Activated CD8-positive, alpha-beta memory T cell treated with anti-CD3 and anti-CD28 coated beads, Interleukin-2, amount 50 U/mL, for 1 hour (primary cell): Measurements from ENCODE around the gene SLCO6A1.
"Not testable (repeated sequence)": the region's sequence is repeated elsewhere in the genome, so short reads cannot be mapped to it uniquely, and the experiment has no call there.

Experiments used
- DNase-seq: peaks from one replicate; pipeline ENCODE4 v3.0.0-alpha.2; 2020; ENCODE audit errors: extremely low read depth

SLCO6A1 gene, protein sequence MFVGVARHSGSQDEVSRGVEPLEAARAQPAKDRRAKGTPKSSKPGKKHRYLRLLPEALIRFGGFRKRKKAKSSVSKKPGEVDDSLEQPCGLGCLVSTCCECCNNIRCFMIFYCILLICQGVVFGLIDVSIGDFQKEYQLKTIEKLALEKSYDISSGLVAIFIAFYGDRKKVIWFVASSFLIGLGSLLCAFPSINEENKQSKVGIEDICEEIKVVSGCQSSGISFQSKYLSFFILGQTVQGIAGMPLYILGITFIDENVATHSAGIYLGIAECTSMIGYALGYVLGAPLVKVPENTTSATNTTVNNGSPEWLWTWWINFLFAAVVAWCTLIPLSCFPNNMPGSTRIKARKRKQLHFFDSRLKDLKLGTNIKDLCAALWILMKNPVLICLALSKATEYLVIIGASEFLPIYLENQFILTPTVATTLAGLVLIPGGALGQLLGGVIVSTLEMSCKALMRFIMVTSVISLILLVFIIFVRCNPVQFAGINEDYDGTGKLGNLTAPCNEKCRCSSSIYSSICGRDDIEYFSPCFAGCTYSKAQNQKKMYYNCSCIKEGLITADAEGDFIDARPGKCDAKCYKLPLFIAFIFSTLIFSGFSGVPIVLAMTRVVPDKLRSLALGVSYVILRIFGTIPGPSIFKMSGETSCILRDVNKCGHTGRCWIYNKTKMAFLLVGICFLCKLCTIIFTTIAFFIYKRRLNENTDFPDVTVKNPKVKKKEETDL

DNA sequence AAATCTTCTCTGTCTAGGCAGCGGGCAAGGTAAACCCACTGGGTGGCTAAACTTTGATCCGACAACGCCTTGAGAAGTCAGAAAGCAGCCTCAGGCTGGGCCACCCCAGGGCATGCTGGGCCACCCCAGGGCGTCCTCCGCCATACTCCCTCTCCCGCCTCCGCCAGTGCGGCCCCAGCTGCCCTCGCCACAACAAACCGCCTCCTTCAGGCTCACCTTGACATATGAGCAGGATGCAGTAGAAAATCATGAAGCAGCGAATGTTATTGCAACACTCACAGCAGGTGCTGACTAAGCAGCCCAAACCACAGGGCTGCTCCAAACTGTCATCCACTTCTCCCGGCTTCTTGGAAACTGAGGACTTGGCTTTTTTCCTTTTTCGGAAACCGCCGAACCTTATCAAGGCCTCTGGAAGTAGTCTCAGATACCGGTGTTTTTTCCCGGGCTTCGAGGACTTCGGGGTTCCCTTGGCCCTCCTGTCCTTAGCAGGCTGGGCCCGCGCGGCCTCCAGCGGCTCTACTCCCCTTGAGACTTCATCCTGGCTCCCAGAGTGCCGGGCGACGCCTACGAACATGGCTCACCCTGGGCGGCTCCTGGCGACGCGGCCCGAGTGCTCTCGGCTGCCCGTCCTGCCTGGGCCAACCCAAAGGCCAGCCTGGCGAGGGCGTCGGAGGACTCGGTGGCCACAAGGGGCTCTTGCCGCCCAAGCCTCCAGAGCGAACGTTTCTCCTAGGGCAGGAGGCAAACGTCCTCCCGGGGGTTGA lies at the start of gene SLCO6A1:
TSS of gene SLCO6A1 (minus strand) at position 731 of the 764 bp plus-strand sequence. CDS start at position 574, 157 bp downstream.
- no peak for DNase-seq

DNA sequence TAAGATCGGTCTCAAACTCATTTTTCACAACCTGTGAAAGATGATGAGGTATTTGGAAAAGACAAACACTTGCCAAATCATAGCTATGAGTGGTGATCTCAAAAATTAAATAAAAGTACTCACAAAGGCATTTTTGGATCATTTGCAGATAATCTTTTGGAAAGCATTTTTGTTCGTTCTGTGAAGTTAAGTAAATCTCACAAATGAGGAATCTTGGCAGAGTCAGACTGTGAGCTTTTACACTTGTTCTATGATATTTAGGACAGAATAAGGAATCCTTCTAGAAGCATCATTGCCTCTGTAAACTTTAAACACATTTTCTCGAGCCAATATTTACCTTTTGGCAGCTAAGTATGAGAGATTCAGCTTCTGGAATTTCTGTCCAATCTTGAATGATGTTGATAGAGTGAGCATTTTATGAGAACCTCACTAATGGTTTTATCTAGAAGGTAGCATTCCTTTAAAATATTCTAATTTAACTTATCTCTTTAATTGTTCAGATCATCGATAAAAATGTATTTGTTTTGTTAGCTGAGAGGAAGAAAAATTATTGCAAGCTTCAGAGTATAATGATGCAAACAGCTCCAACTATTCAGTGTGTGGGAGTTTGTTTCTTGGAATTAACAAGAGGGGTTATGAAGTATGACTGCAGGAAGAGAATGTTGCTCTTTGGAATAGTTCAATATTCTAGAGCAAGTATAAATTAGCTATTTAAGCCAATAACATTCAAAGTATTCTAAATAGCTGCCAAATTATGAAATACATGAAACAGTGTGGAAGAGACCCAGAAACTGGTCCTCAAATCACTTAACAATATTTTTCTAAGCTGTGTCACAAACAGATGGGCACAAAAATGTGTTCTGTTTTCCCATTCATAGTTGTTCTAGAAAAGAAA lies 48.6 kb upstream of the SLCO6A1 start:
- DNase-seq, result no peak

DNA sequence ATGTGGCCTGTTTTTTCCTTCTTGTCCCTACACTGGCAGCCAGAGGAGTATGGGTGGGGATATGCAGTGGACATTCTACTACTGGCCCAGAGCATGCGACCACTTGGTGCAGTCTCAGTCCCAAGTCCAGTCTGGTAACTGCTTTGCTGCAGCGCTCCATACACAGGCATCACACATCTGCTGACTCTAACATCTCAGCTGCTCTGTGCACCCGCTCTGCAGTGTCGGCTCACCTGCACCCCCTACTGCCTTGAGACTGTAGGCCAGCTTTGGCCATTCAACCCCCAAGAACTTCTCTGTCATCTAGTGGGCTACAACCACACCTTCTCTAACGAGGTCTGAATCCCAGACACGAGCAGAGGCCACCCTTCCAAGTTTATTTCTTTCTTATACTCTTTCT lies 46.4 kb upstream of the SLCO6A1 start:
- no peak for DNase-seq

DNA sequence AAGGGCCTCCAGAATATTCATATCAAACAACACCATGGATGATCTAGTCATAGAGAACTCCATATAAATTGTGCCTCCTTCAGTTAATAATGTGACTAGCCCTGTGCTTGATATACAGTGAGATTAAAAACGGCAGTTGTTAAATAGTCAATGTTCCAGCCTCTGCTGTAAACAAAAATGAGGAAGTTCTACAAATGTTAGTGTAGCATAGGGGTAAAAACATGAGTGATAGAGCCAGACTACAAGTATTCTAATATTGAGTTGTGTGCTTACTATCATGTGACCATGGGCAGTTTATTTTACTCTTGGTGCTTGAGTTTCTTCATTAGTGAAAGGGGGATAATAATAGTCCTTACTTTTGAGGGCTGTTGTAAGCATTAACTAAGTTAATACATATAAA lies 43.3 kb upstream of the SLCO6A1 start:
- no peak for DNase-seq

DNA sequence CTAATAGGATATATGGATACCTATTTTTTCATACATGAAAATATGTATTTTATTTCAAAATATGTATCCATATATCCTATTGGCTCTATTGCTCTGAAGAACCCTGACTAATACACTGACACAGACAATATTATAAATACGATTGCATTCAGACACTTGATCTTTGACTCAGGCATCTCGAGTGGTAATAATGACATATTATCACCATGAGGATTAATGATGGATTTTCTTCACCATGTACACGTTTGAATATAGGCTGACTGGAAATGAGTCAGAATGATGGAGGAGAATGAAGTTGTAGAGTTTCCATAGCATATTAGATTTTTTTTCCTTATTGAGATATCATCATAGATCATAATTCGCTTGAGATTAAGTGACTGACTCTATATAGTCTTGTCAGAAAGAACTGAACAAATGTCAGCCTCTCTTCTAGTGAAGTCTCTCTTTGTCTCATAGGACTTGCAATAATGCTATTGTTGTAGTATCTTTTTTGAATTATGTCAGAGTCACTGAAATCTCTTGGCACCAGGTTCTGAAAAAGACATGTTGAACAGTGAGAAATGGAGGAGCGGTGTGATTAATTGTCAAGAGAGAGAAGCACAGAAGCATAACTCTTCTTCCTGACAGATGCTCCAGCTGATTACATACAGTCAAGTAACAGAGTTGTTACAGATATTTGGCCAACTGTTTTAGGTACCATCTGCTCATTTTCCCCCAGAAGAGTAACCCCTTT lies 41.4 kb upstream of the SLCO6A1 start:
- DNase-seq, result no peak

DNA sequence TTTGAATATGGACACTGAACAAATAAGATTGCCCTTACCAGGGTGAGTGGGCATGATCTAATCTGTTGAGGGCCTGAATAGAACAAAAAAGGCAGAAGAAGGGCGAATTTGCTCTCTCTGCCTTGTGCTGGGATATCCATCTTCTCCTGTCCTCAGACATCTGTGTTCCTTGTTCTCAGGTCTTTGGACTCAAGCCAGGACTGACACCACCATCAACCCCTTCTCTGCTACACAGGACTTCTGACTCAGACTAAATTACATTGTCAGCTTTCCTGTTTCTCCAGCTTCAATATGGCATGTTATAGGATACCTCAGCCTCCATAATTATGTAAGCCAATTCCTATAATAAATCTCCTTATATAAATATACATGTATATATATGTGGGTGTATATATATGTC lies 40.8 kb upstream of the SLCO6A1 start:
- no peak for DNase-seq

DNA sequence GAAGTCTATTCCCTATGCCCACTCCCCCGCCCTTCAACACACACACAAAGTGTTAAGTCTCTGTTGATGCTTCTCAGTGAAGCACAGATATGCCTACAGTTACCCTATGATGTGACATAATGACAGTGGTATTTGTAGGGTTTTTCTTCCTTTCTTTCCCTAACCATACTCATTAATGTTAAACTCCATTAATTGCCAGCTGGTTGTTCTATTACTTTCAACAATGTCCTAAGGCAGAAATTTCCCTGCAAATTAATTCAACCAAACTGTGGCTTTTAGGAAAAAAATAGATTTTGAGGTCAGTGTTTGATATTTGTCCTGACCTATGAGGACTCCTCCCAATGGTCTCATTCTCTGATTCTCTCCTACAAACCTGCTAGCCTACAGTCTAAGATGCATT lies 38.2 kb upstream of the SLCO6A1 start:
- no peak for DNase-seq

DNA sequence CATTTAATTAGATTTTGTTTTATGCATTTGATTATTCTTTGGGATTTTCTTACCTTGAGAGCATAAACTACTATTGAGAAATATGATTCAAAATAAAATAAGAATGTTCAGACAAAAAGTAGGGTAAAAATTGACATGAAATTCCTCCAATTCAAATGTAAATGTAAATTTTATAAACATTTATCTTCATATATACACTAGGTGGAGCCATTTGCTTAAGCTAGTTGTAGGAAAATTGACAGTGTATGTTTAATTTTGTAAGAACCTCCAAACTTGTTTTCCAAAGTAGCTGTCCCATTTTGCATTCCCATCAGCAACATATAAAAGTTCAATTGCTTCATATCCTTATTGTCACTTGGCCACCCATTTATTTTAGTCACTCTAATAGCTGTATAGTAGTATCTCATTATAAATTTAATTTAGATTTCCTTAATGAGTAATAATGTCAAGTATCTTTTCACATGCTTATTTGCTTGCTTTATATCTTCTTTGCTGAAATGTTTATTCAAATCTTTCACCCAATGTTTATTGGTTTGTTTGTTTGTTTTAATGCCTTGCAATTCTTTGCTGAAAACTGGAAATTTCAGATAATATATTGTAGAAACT lies 37.6 kb upstream of the SLCO6A1 start:
- no peak for DNase-seq

DNA sequence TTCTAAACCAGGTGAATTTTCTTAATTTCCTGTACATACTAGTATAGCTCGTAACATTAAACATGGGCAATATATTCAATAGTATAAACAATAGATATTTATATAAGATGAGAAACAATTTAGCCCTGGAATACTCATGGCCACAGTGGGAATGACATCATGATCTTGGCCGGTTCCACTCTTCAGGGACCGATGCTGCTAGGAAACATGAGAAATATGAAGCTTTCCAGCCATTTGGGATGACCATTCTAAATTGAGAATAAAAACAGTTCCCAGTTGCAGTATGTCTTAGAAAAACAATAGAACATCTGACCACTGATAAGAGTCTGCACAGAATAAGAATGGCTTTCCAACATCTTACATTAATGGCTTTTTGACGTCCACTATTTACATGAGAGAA lies 33.3 kb upstream of the SLCO6A1 start:
- no peak for DNase-seq

DNA sequence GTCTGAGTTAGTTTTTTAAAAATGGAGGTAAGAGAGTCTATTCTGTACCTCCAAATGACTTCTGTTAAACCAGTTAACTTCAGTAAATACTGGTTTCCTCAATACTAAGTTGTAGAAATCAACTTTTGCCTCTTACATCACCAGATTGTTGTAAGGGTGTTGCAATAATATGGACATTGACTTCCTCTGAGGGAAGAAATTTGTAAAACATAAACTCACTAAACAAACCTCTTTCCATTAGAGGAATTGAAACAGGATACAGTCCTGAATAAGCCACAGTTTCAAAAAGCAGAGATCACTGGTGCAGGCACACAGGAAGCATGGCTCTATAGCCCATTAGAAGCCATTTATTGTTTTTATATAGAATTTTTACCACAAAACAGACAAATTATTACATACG lies 32.7 kb upstream of the SLCO6A1 start:
- no peak for DNase-seq

DNA sequence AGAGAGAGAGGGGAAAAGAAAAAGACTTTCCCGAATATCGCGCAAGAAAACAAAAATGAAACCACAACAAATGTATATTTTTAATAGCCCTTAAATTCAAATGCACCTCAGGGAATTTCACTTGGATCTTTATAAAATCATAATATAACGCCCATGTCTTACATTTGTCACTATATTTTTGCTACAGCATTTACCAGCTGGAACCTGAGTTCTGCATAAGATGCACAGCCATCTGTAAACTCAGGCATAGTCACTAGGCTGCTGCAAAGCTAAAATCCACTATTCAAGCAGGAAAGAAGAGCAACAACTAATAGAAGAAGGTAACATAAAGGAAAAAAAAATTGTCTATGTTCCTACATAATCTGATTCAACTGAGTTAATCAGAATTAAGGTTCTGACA lies 30.6 kb upstream of the SLCO6A1 start:
- DNase-seq, result no peak

DNA sequence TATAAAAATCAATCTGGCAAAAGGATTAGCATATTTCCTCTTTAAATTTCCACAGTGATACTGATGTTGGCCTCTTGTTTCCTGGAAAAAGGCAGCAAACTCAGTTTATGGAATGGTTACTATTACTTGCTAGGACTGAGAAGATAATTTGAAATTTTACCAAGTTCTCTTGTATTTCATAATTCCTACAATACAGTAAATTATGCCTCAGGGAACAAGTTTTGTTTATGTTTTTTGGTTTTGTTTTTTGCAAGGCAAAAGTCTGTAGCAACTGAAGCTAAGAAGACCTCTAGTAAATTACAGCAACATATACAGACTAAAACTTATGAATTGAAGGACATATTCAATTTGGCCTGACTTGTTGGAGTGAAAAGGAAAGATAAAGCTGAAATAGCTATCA lies 30.2 kb upstream of the SLCO6A1 start:
- no peak for DNase-seq

DNA sequence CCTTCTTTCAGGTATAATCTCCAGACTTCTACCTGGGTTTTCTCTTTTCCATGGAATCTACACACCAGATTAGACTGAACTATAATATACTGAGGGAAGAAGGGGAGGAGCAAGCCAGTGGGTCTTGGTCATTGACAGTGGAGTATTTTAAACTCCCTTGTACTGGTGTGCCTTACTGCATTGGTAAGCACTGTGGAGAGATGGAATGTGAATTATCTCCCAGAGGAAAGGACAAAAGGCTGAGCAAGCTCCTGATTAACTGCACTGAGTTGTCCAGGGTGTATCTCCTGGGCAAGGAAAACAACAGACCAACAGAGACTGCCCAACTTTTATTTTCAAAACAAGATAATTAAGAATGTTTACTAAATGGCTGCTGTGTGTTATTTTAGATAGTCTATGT lies 29.8 kb upstream of the SLCO6A1 start:
- DNase-seq, result no peak

DNA sequence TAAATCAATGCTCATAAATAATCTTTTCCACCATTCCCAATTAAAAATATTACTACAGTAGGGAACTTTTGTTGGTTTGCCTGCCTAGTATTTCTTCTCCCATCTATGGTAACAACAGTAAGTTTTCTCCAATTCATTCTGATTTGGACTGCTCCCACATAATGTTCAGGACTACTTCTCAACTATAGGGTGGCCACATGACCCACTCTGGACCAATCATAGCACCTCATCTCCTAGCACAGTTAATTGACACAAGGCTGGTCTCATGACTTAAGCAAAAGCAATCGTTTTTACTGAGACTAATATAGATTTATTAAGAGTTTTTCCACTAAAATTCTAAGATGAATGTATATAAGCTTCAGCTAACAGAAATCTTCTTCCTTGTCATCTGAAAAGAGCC lies 28.7 kb upstream of the SLCO6A1 start:
- DNase-seq, result no peak

DNA sequence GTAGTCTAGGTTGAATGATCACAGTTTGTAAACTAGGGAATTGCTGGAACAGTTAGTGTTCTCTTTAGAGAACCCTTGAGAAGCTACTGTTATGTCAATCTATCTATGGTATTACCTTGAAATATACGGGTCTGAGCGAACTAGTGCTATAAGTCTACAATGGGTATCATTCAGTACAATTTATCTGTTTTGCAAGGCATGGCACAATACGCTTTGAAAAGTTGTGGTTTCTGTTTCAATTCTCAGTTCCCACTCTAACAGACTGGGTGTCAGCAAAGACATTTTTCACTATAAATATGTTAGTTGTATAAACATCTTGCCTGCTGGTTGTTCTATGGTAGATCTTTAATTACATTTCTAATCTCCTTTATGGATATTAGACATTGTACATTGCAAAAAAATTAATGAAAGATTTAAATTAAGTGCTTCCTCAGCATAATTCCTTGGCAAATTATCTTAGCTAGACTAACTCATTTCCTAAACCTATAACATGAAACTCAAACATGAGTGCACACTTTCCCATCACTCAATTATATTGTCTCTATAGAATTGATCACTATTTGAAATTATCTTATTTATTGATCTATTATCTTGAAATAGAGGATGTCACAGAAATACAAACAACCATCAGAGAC lies 24.9 kb upstream of the SLCO6A1 start:
- DNase-seq, result no peak

DNA sequence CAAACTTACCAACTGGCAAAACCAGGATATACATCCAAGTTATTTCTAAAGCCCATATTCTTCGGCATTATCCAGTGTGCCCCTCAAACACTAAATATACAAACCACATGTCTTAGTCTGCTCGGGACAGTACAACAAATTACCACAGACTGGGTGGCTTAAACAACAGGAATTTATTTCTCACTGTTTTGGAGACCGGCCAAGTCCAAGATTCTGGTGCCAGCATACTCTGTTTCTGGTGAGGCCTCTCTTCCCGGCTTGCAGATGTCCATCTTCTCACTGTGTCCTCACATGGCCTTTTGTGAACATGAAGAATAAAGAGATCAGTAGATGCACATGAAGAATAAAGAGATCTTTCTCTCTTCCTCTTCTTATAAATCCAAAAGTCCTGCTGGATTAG lies 12.9 kb upstream of the SLCO6A1 start:
- DNase-seq, result no peak

DNA sequence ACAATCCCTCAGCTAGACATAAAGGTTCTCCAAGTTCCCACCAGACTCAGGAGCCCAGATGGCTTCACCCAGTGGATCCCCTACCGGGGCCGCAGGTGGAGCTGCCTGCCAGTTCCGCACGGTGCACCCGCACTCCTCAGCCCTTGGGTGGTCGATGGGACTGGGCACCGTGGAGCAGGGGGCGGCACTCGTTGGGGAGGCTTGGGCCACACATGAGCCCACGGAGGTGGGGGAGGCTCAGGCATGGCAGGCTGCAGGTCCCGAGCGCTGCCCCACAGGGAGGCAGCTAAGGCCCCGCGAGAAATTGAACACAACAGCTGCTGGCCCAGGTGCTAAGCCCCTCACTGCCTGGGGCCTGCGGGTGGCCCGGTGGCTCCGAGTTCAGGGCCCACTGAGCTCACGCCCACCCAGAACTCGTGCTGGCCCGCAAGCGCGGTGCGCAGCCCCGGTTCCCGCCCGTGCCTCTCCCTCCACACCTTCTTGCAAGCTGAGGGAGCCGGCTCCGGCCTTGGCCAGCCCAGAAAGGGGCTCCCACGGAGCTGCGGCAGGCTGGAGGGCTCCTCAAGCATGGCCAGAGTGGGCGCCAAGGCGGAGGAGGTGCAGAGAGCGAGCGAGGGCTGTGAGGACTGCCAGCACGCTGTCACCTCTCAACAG lies 7.4 kb downstream of the SLCO6A1 start:
- not testable (repeated sequence) for DNase-seq

DNA sequence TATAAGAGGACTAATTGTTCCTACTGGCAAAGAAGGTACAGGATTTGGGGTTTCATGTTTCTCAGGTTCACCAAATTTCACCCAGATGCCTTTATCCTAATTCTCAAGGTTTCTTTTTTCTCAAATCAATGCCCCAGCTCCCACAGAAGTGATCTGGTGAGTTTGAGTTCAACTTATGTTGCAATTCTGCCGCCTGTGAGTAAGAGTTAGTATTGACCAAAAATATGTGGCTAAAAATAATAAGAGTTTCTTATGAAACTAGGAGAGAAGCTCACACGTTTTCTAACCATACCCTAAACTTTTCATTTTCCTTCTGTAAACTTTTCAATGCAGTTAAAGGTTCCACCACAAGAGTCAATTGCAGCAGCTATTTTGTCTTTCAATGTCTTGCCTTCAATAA lies 15.1 kb downstream of the SLCO6A1 start:
- DNase-seq, result no peak

DNA sequence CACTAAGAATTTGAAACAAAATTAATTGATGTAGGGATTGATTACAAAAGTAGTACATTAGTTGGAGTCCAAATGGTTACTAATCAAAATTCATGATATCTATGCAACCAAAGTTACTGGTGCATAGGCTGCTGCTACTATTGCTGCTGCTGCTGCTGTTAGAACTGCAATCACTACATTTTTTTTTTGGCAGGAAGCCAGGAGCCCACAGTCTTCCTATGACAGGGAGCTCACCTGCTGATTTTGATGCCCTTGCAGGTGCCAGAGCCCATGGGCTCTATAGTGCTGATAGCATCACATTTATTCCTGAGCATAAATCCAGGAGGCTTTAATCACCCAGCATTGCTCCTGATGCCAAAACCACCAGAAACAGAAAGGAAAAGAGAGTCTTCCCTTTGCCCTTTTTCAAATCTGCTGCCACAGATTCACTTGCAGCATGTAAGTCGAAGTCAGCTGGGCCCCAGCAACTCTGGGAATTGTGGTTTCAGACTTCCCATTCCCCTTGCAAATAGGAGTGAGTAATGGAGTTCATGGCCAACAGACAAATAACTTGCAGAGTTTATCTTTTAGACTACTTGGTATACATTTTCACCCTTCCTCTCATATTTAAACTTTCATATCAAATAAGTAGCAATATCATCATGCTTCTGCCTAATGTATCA lies 17.6 kb downstream of the SLCO6A1 start:
- no peak for DNase-seq
